Stimulated activated CD4-positive, alpha-beta T cell treated with anti-CD3 and anti-CD28 coated beads, TNF-alpha, amount 100 ng/mL, for 24 hours (primary cell): Measurements from ENCODE around the gene GCLC.
"Not testable (repeated sequence)": the region's sequence is repeated elsewhere in the genome, so short reads cannot be mapped to it uniquely, and the experiment has no call there.

Source experiments
- DNase-seq, 3 experiments: peaks; one replicate each; pipeline ENCODE4 v3.0.0-alpha.2; 2020; ENCODE audit warnings: low read depth in 3 of 3

The GCLC gene

DNA sequence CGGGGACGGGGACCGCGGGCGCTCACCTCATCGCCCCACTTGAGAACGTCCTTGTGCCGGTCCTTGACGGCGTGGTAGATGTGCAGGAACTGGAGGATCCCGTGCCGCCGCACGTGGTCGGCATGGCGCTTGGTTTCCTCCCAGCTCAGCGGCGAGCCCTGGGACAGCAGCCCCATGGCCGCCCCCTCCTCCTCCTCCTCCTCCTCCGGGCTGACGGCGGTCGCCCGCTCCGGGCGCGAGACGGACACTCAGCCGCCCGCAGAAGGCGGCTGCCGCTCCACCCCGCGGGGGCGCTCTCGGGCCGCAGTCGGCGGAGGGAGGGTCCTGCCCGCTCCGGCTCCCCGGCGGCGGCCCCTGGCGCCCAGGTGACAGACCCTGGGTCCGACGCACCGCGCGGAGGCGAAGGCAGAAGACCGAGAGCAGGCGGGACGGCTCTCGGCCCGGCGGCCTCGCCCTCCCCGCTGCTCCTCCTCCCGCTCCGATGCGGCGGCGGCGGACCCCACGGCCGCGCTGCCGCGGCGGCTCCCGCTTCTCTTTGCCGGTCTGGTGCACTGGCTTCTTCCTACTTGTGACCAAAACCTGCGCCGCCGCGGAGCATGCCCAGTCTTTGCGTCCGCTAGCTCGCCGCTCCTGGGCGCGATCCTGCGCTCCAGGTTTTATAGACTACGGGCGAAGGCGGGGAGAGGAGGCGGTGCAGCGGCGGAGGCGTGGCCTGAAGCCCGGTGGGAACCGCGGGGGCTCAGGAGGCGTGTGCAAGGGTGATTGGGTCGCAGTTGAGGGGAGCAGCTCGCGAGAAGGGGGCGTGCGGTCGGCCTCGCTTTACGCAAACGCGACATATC lies at the start of gene GCLC:
Gene GCLC, minus strand, starts transcription at position 632 of the 839 bp plus-strand sequence. Its CDS starts 456 bp downstream, at position 176.
- DNase-seq = peak; percentile 80 to 89 (median 81)

DNA sequence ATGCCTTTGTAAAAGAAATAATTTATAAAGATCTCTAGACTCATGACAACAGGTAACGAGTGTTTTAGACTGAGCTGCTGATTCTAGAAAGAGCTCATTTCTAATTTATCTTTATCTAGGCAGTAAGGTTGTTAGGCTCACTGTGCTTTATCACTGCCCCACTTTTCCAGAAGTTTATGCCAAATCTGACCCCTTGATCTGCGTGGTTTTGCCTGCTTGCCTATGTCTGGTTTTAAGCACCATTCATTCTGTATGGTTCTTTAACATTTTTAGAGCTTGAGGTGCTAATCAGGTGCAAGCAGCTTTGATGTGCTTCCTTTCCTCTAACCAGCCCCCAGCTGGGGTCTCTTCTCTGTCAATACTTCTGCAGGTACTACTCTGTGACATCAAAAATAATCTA lies 49.7 kb upstream of the GCLC start:
- no peak for DNase-seq

DNA sequence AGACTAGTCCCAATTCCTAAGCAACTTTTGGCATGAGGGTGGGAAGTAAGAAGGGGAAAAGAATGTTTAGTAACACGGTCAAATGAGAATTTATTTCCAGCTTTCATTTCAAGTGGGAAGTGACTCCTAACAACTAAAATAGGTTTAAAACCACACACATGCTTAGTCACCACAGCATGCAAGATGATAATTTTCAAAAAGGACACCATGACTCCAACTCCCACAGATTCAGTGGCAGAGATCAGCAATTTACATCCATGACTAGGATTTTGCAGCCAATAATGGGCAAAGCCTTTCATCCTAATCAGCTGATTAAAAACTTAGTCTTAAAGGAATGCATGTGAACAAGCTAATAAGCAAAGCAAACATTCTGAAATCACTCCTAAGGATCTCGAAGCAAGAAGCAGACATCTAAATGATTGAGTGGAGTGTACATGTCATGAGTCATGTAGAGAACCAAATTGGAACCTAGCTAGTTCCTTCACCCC lies 48.1 kb upstream of the GCLC start:
- no peak for DNase-seq

- DNase-seq = no peak
Measured at GRCh38 chr6:53591873-53592272, 47.0 kb upstream of the GCLC start.

DNA sequence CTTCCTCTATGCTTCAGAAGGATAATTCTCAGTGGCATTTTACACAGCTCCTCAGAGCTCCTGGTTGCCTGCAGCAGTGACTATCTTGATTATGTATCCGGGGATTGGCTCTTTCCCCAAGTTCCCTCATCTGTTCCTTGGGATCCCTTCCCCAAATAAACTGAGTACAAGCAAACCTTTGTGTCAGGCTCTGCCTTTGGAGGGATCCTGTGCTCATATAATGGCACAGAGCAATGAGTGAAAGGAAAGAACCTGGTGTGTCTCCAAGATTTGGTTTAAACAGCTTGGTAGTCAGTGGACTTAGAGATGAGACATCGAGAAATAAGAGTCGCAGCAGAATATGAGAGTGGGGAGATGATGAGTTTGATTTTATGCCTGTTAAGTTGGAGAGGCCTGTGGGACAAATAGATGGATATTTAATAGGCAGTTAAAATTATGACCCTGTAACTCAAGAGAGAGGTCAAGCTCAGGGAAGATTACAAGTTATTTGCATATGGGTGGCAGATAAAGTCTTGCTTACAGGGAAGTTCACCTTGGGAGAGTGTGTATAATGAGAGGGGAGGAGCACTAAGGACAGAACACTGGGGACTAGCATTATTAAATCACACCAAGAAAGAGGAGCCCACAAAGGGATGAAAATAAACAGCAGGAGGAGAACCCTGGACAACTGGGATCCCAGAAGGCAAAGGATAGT lies 44.1 kb upstream of the GCLC start:
- DNase-seq = no peak

- no peak for DNase-seq
Measured at GRCh38 chr6:53587291-53587690, 42.4 kb upstream of the GCLC start.

DNA sequence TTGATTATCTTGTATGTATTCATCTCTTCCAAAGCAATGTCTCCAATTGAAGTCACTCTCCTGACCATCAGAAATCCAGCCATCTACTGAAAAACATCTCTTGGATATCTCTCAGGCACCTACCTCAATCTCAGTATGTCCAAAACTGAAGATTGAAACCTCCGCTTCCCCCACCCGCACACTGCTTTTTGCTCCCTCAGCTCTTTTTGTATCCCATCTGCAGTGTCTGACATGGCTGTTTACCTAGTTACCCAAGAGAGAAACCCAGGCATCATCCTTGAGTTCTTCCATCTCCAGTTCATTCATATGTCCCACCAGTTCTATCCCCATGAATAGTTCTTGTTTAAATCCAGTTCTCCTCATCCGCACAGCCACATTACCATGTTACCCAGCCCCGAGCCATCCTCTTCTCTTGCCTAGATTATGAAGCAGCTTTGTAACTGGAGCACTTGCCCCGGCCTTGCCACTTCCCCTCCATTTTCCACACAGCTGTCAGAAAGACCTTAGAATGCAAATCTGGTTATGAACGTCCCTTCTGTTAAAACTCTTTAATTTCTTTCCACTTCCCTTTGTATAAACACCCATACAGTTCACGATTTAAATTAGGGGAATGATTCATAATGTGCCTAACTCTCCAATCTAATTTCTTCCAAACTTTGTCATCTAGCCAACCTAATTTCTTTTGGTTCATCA lies 40.5 kb upstream of the GCLC start:
- DNase-seq = no peak

GRCh38 chr6:53584726-53585125 lies 39.8 kb upstream of the GCLC start:
- no peak for DNase-seq

- DNase-seq = no peak
Measured at GRCh38 chr6:53583451-53583850, 38.5 kb upstream of the GCLC start.

DNA sequence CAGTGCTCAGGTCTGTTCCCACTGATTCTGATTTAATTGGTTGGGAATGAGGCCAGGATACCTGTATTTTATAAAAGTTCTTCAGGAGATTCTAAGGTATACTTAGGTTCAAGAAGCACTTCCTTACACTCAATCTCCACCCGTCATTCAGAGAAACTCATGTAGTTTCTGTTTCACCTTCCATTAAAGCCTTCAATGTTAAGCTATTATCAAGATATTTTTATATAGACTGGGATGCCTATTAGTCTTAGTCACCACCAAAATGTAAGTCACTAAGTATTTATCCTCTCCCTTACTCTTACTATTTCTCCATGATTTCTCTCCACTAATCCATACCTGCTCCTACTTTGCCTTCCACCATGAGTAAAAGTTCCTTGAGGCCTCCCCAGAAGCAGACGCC lies 38.1 kb upstream of the GCLC start:
- no peak for DNase-seq

- DNase-seq = no peak
Measured at GRCh38 chr6:53581856-53582255, 37.0 kb upstream of the GCLC start.

DNA sequence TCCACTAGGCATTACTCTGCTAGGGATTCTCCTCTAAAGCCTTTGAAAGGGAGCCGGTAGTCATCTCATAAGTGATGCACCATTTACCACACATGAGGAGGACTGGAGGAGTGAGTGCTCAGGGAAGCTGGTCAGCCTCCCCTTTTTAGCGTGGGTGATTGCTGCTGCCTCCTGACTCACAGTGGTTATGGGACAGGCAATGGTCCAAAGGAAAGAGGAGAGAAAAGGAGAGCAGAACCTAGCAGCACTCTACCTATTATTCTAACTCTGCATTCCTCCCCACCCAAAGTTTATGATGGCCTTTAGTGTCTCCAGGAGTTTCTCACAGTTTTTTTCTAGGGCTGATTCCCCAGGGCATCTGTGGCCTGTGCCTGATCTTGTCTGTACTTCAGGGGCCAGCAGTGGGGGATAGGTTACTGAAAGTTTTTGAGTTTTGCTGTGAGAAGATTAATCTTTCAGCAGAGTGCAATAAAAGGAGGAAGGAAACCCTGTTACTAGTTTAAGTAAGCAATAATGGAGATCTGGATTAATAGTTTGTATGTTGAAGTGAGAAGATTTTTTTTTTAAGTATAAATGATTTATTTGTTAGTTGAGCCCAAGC lies 36.4 kb upstream of the GCLC start:
- no peak for DNase-seq

GRCh38 chr6:53579338-53579737 lies 34.4 kb upstream of the GCLC start:
- peak; percentile 6 to 51 (median 22) for DNase-seq

GRCh38 chr6:53578371-53578770 lies 33.5 kb upstream of the GCLC start:
- DNase-seq = no peak

DNA sequence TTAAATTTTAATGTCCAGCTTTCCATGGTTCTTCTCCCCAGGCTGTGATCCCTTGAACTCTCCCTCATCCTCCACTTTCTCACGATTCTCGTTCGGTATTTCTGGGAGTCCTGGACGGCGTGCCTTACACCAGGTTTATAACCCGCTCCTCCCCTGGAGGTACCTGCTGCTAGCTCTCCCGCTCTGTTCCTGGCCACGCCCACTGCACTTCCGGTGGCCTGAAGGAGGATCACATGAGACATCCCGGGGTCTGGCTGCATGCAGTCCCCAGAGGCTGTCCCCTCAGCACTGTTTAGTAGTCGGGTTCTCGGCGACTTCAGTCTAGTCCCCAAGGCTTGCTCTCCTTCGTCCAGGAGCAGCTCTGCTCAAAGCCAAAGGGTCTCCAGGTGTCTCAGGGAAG lies 28.4 kb upstream of the GCLC start:
- no peak for DNase-seq

DNA sequence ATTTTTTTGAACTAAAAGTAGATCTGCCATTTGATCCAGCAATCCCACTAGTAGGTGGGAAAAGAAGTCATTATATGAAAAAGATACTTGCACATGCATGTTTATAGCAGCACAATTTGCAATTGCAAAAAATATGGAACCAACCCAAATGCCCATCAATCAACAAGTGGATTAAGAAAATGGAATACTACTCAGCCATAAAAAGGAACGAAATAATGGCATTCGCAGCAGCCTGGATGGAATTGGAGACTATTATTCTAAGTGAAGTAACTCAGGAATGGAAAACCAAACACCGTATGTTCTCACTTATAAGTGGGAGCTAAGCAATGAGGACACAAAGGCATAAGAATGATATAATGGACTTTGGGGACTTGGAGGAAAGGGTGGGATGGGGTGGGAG lies 27.5 kb upstream of the GCLC start:
- DNase-seq = not testable (repeated sequence)

- no peak for DNase-seq
Measured at GRCh38 chr6:53568776-53569616, 24.1 kb upstream of the GCLC start.

DNA sequence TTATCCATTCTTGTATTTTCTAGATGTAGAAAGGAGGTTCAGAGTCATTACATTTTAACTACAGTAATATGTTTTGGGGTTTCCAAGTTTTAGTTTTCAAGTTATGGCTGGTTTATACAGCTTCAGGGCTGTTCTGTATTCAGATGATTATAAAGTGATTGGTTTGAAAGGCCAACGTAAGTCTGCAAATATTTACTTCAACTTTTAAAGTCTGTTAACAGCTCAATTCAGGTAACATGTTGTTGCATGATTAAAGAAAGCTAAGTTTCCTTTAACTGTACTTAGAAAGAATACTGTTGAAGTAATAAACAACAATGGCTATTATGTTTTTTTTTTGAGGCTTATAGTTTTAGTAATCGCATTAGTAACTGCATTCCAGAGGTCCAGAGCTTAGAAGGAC lies 22.8 kb upstream of the GCLC start:
- DNase-seq = no peak

- no peak for DNase-seq
Measured at GRCh38 chr6:53566755-53567154, 21.9 kb upstream of the GCLC start.

GRCh38 chr6:53565886-53566285 lies 21.0 kb upstream of the GCLC start:
- DNase-seq = no peak

DNA sequence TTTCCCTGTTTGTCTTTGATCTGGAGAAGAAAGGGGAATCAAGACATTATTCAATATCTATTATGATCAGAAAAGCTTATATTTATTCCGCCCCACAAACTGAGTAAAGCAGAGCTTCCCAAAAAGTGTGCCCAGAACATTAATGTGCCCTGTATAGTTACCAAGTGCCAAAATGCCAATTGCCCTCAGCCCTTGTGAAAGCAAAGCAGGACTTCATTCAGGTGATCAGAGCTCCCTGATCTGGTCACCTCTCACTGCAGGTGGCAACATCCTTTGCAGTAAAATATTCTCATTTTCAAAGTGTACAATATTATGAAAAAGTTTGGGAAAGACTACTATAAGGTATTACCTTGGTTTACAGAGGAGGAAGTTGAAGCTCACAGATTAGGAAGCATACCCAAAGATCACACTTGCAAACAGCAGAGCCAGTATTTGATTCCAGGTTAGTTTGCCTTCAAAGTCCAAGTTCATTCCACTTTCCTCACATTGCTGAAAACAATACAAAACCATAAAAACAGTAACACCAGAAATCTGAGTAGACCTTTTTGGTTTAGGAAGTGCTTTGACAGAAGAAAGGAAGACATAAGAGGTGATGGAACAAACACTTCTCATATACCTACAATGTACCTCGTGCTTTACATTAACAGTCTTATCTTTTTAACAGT lies 19.6 kb upstream of the GCLC start:
- no peak for DNase-seq
